K562 (cell line): ENCODE results near the gene OR2V1. TPM values are rescaled to one million over a fixed set of nuclear protein-coding genes. Genes with fewer than 3 reads are reported as not detected.
A peak's percentile ranks its signal among the peaks of the same experiment; 100 is the strongest.

Experiments
- ARNT ChIP-seq, 2 experiments: fragments of 450-650 bp; IDR thresholded peaks; 2 replicates each; pipeline ENCODE4 v1.6.1; 2016; ENCODE audit warnings: mild to moderate bottlenecking in 1 of 2
- CC2D1A ChIP-seq: fragments of 450-650 bp; IDR thresholded peaks from 2 replicates; pipeline ENCODE4 v1.6.1; 2017; ENCODE audit warnings: mild to moderate bottlenecking
- HDGF ChIP-seq: fragments of 450-650 bp; IDR thresholded peaks from 2 replicates; pipeline ENCODE4 v1.6.1; 2016
- ILF3 ChIP-seq: fragments of 450-650 bp; IDR thresholded peaks from 2 replicates; pipeline ENCODE4 v1.6.1; 2018; ENCODE audit warnings: antibody characterized with exemption, mild to moderate bottlenecking, moderate library complexity, borderline replicate concordance
- NEUROD1 ChIP-seq: fragments of 150-350 bp; IDR thresholded peaks from 2 replicates; pipeline ENCODE4 v1.6.1; 2014; ENCODE audit warnings: borderline replicate concordance, low read length, low read depth; ENCODE audit not compliant: partially characterized antibody
- NR4A1 ChIP-seq, 2 experiments: fragments of 250-450 bp in 1 of 2; fragments of 450-650 bp in 1 of 2; sonication (Bioruptor Pico) in 1 of 2; IDR thresholded peaks; 2 replicates each; pipeline versions ENCODE4 v1.4.0 to v1.6.1; 2016 to 2020; ENCODE audit warnings: mild to moderate bottlenecking in 2 of 2, missing compliant biosample characterization in 1 of 2, missing genetic modification characterization in 1 of 2, moderate library complexity in 1 of 2
- RAD21 ChIP-seq, 2 experiments: fragments of 250-450 bp in 1 of 2; fragments of 450-650 bp in 1 of 2; sonication (Bioruptor Pico) in 1 of 2; formaldehyde crosslinking in 1 of 2; IDR thresholded peaks in 1 of 2; conservative IDR thresholded peaks in 1 of 2; 2 replicates each; pipeline versions ENCODE4 v1.4.0 to v1.8.0; 2020 to 2022; ENCODE audit warnings: mild to moderate bottlenecking in 2 of 2, moderate library complexity in 1 of 2
- RBM17 ChIP-seq: fragments of 200-400 bp; formaldehyde crosslinking; IDR thresholded peaks from 2 replicates; pipeline ENCODE4 v1.6.1; 2017; ENCODE audit warnings: low read depth, mild to moderate bottlenecking, low read length, borderline replicate concordance
- RUNX1 ChIP-seq: sonication (generic); IDR thresholded peaks from 2 replicates; pipeline ENCODE4 v1.6.1; 2016; ENCODE audit warnings: antibody characterized with exemption, low read depth
- TAF1 ChIP-seq: IDR thresholded peaks from 2 replicates; pipeline ENCODE4 v1.6.1; 2011; ENCODE audit warnings: mild to moderate bottlenecking, low read length, moderate library complexity; ENCODE audit not compliant: insufficient read depth, control insufficient read depth, severe bottlenecking; ENCODE audit errors: extremely low read depth
- ZFPM2 ChIP-seq: fragments of 250-450 bp; sonication (Bioruptor Pico); IDR thresholded peaks from 2 replicates; pipeline ENCODE4 v1.5.1; 2022; ENCODE audit warnings: mild to moderate bottlenecking
- polyA plus RNA-seq, 8 experiments: library from polyadenylated mRNA; depleted of rRNA in 4 of 8; stranded (reverse) in 5 of 8; unstranded in 3 of 8; fragments of >200 nt; fragmentation: Nextera tagmentation in 2 of 8; fragmentation: Illumina TruSeq in 1 of 8; extraction: Ambion mirVana in 2 of 8; extraction: Trizol in 1 of 8; gene quantifications; 2 replicates each; pipeline versions ENCODE4 v1.2.1 to v1.2.3, GENCODE V29; 2011 to 2014; ENCODE audit warnings: inconsistent platforms in 1 of 8, missing spikeins in 1 of 8
- total RNA-seq, 7 experiments: library from RNA; depleted of rRNA in 6 of 7; stranded (reverse); fragments of >200 nt in 6 of 7; fragmentation: Illumina TruSeq in 2 of 7; extraction: Trizol in 2 of 7; gene quantifications; 2 replicates each; pipeline versions ENCODE4 v1.2.1 to v1.2.3, GENCODE V29; 2011 to 2021; ENCODE audit warnings: low replicate concordance in 1 of 7
- TF ChIP-seq, protein P1 (sequence below): fragments of 450-650 bp; formaldehyde crosslinking; IDR thresholded peaks from 2 replicates; pipeline ENCODE4 v1.4.0; 2020; ENCODE audit warnings: mild to moderate bottlenecking, moderate library complexity
- TF ChIP-seq, protein P2 (sequence below): sonication (generic); formaldehyde crosslinking; IDR thresholded peaks from 2 replicates; pipeline ENCODE4 v1.8.0; 2022; ENCODE audit warnings: missing genetic modification reagents, mild to moderate bottlenecking, moderate library complexity, borderline replicate concordance
- TF ChIP-seq, protein P3 (sequence below): fragments of 250-450 bp; sonication (Bioruptor Pico); IDR thresholded peaks from 2 replicates; pipeline ENCODE4 v1.5.0; 2021

Gene OR2V1
- total and polyA plus RNA-seq, 9 of the 15 experiments (the other 6 are each of a cell fraction or from before 2014, with no cell fraction given): 0.04 to 0.28 (median 0.15) TPM; not detected in 5

DNA sequence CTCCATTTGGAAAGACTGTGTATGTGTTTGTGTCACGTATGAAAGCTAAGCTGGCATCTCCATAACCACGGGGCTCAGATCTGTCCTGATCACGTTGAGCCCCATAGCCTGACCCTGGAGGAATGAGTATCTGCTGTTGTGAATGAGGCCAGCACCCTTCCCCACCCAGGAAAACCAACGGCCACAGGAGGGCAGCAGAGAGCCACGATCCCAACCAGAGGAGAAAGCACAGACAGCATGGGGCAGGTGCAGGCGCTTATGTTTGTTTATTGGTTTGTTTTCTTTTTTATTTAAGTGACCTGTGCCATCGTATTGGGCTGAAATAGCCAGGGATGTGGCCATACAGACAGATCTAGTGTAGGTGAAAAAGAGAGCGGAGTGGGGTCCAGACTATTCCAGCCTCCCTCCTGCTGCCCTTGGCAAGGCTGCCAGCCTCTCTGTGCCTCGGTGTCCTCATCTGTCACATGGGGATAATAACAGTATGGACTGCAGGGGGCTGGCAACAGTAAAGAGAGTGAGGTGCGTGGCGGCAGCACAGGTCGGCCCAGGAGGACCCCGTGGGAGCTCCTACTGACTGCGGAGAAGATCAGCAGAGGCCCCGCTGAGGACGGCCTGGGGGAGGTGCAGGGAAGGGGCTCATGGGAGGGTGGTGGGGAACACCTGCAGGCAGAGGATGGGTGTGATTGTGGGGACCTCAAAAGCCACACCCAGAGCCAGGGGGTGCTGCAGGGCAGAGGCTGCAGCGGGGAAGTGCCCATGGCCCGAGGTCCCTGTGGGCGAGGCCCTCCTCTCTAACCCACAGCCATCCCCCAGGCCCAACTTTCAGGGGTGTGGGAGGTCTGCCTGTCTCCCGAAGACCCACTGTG, 28.6 kb upstream of the OR2V1 start (continued):
- TF ChIP-seq, protein P1, sequence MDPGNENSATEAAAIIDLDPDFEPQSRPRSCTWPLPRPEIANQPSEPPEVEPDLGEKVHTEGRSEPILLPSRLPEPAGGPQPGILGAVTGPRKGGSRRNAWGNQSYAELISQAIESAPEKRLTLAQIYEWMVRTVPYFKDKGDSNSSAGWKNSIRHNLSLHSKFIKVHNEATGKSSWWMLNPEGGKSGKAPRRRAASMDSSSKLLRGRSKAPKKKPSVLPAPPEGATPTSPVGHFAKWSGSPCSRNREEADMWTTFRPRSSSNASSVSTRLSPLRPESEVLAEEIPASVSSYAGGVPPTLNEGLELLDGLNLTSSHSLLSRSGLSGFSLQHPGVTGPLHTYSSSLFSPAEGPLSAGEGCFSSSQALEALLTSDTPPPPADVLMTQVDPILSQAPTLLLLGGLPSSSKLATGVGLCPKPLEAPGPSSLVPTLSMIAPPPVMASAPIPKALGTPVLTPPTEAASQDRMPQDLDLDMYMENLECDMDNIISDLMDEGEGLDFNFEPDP (CRISPR knock-in tag): no peak
- TF ChIP-seq, protein P2, sequence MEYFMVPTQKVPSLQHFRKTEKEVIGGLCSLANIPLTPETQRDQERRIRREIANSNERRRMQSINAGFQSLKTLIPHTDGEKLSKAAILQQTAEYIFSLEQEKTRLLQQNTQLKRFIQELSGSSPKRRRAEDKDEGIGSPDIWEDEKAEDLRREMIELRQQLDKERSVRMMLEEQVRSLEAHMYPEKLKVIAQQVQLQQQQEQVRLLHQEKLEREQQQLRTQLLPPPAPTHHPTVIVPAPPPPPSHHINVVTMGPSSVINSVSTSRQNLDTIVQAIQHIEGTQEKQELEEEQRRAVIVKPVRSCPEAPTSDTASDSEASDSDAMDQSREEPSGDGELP (CRISPR knock-in tag): peak; percentile 60; the same call in 1 of the 2 replicates
- TF ChIP-seq RBM17: no peak
- TF ChIP-seq CC2D1A: peak; percentile 64; the same call in 1 of the 2 replicates
- TF ChIP-seq ILF3: no peak
- no peak for TF ChIP-seq TAF1
- TF ChIP-seq NR4A1 (CRISPR knock-in tag; IDR thresholded peaks at IDR 0.05): no peak
- no peak for TF ChIP-seq NR4A1 (tag; IDR thresholded peaks at IDR 0.05)
- peak in 1 of 2 experiments; percentile 56; a peak in 1 of 4 replicates for TF ChIP-seq ARNT (IDR thresholded peaks at IDR 0.05)
- TF ChIP-seq ZFPM2 (CRISPR knock-in tag): no peak
- no peak for TF ChIP-seq RUNX1
- TF ChIP-seq HDGF: 0 out of 2 replicates have a peak, but pooled peaks have one; percentile 37
- TF ChIP-seq NEUROD1: peak; percentile 29
- TF ChIP-seq, protein P3, sequence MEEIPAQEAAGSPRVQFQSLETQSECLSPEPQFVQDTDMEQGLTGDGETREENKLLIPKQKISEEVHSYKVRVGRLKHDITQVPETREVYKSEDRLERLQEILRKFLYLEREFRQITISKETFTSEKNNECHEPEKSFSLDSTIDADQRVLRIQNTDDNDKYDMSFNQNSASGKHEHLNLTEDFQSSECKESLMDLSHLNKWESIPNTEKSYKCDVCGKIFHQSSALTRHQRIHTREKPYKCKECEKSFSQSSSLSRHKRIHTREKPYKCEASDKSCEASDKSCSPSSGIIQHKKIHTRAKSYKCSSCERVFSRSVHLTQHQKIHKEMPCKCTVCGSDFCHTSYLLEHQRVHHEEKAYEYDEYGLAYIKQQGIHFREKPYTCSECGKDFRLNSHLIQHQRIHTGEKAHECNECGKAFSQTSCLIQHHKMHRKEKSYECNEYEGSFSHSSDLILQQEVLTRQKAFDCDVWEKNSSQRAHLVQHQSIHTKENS (CRISPR knock-in tag): no peak
- peak; percentile 87 to 91 for TF ChIP-seq RAD21 (CRISPR knock-in tag; conservative IDR thresholded peaks at IDR 0.05 in 1 of 2, IDR thresholded peaks at IDR 0.05 in 1 of 2)
